ENCODE results near the gene PBX1. TPM values are rescaled to one million over a fixed set of nuclear protein-coding genes. Genes with fewer than 3 reads are reported as not detected.

PBX1 gene
- total and polyA plus RNA-seq, 4 donors: 2.2 to 17.3 (median 5.1) TPM

Small RNAs within 50 kb of the gene (small RNA-seq; reads per million reads assigned to genes)
- gene RF00017 (not detected), gene RF00019 (not detected), gene RNU6-171P (not detected)
